OCI-LY3 (cell line): ENCODE results near the gene RTF1.

Experiments
- H2AFZ ChIP-seq: fragments of 200-600, 300-600 bp; shearing (Covaris generic); 2 replicates; pipeline ENCODE4 v1.6.0; 2014; ENCODE audit warnings: antibody characterized with exemption, low read depth, low read length
- H3K27ac ChIP-seq: fragments of 200-600, 300-600 bp; sonication (generic); 2 replicates; pipeline ENCODE4 v1.5.1; 2014; ENCODE audit warnings: mild to moderate bottlenecking, low read length, moderate library complexity, mixed read lengths
- H3K27me3 ChIP-seq: fragments of 200-600, 300-600 bp; sonication (generic); 2 replicates; pipeline ENCODE4 v1.6.1; 2014; ENCODE audit warnings: low read depth, low read length, mixed read lengths
- H3K36me3 ChIP-seq: fragments of 200-600, 300-600 bp; sonication (generic); replicated peaks from 2 replicates; pipeline ENCODE3; 2014; ENCODE audit warnings: low read depth, low read length, mixed read lengths
- H3K4me1 ChIP-seq: fragments of 300-600, 200-600 bp; sonication (generic); 2 replicates; pipeline ENCODE4 v1.6.1; 2014; ENCODE audit warnings: low read length, mixed read lengths
- H3K4me2 ChIP-seq: fragments of 200-600, 300-600 bp; sonication (generic); 2 replicates; pipeline ENCODE4 v1.6.1; 2014; ENCODE audit warnings: low read length, mixed read lengths
- H3K4me3 ChIP-seq: fragments of 300-600, 200-600 bp; sonication (generic); 2 replicates; pipeline ENCODE4 v1.5.1; 2014; ENCODE audit warnings: antibody characterized with exemption, mild to moderate bottlenecking, low read length, moderate library complexity
- H3K79me2 ChIP-seq: fragments of 300-600, 200-600 bp; shearing (Covaris generic); 2 replicates; pipeline ENCODE4 v1.6.1; 2014; ENCODE audit warnings: mild to moderate bottlenecking, low read length, mixed read lengths
- H3K9ac ChIP-seq: fragments of 300-600, 200-600 bp; shearing (Covaris generic); 2 replicates; pipeline ENCODE4 v1.6.0; 2014; ENCODE audit warnings: mild to moderate bottlenecking, low read length, moderate library complexity
- H3K9me3 ChIP-seq: fragments of 200-600, 300-600 bp; shearing (Covaris generic); 2 replicates; pipeline ENCODE4 v1.6.1; 2014; ENCODE audit warnings: low read length, mixed read lengths; ENCODE audit not compliant: insufficient read depth
- H4K20me1 ChIP-seq: fragments of 200-600, 300-600 bp; sonication (generic); 2 replicates; pipeline ENCODE4 v1.6.1; 2016; ENCODE audit warnings: low read length, mixed read lengths; ENCODE audit not compliant: insufficient read depth
- CTCF ChIP-seq: fragments of 200-600, 300-600 bp; sonication (generic); IDR thresholded peaks from 2 replicates; pipeline ENCODE4 v1.5.1; 2014; ENCODE audit warnings: antibody characterized with exemption, low read length, low read depth
- EZH2phosphoT487 ChIP-seq: fragments of 200-600 bp; shearing (Covaris generic); IDR thresholded peaks from 2 replicates; pipeline ENCODE4 v1.6.1; 2018; ENCODE audit warnings: antibody characterized with exemption, mixed run types, low read depth

Gene RTF1

GRCh38 chr15:41493205-41493901 is 76.5 kb downstream of the RTF1 start, which contains the start of gene ITPKA:
Gene ITPKA (plus strand): TSS chr15:41493874. CDS start chr15:41493928, 54 bp downstream.
- Histone ChIP-seq H3K79me2 (no peaks in the 10 kb centered on the region), H3K27me3 (no peaks in the 10 kb centered on the region), H4K20me1 (no peaks in the 10 kb centered on the region), H3K4me2 (peak within 1 kb of the TSS; percentile 96), H3K4me1 (peaks cover 13% of the 10 kb centered on the region), H3K36me3 (no peaks in the 10 kb centered on the region), H3K9ac (peak within 1 kb of the TSS; percentile 91), H3K27ac (peak within 1 kb of the TSS; percentile 25), H3K9me3 (no peaks in the 10 kb centered on the region), H2AFZ (peak within 1 kb of the TSS; percentile 88), H3K4me3 (peak within 1 kb of the TSS; percentile 82)
- TF ChIP-seq EZH2phosphoT487 (no peak), CTCF (no peak)

GRCh38 chr15:41493902-41494189 is 77.0 kb downstream of the RTF1 start:
- H3K27ac ChIP-seq: no peak overlapping the region
- H3K9ac ChIP-seq: no peak overlapping the region
- no peaks in the 10 kb centered on the region for H4K20me1 ChIP-seq
- H3K4me3 ChIP-seq: peak overlapping the region; percentile 82
- H3K36me3 ChIP-seq: no peaks in the 10 kb centered on the region
- peaks cover 13% of the 10 kb centered on the region for H3K4me1 ChIP-seq
- H2AFZ ChIP-seq: no peak overlapping the region
- H3K27me3 ChIP-seq: no peaks in the 10 kb centered on the region
- TF ChIP-seq CTCF: no peak
- no peak for TF ChIP-seq EZH2phosphoT487
- H3K4me2 ChIP-seq: peak overlapping the region; percentile 96
- H3K9me3 ChIP-seq: no peaks in the 10 kb centered on the region
- no peaks in the 10 kb centered on the region for H3K79me2 ChIP-seq

GRCh38 chr15:41494190-41494921 is 77.5 kb downstream of the RTF1 start:
- Histone ChIP-seq H2AFZ (no peak overlapping the region), H3K4me2 (peak overlapping the region; percentile 96), H3K4me1 (peaks cover 13% of the 10 kb centered on the region), H3K9me3 (no peaks in the 10 kb centered on the region), H3K27me3 (no peaks in the 10 kb centered on the region), H3K79me2 (no peaks in the 10 kb centered on the region), H3K27ac (no peak overlapping the region), H3K4me3 (peak overlapping the region; percentile 82), H4K20me1 (no peaks in the 10 kb centered on the region), H3K36me3 (no peaks in the 10 kb centered on the region), H3K9ac (no peak overlapping the region)
- no peak for TF ChIP-seq EZH2phosphoT487
- no peak for TF ChIP-seq CTCF

- TF ChIP-seq EZH2phosphoT487 (no peak), CTCF (no peak)
- Histone ChIP-seq H3K79me2 (no peaks in the 10 kb centered on the region), H3K36me3 (no peaks in the 10 kb centered on the region), H3K4me2 (no peak overlapping the region), H3K9ac (no peak overlapping the region), H3K9me3 (no peaks in the 10 kb centered on the region), H3K4me1 (peaks cover 10% of the 10 kb centered on the region), H4K20me1 (no peaks in the 10 kb centered on the region), H3K27ac (no peak overlapping the region), H2AFZ (no peak overlapping the region), H3K27me3 (no peaks in the 10 kb centered on the region), H3K4me3 (no peak overlapping the region)
Observed at GRCh38 chr15:41494922-41495735, 78.2 kb downstream of the RTF1 start.
